NCI-H526 (cell line): ENCODE data around the gene NT5E.

Experiments
- DNase-seq, 2 experiments: peaks; one replicate each; lab custom pipeline; 2025; lab: John Stamatoyannopoulos, UW

The NT5E gene

DNA sequence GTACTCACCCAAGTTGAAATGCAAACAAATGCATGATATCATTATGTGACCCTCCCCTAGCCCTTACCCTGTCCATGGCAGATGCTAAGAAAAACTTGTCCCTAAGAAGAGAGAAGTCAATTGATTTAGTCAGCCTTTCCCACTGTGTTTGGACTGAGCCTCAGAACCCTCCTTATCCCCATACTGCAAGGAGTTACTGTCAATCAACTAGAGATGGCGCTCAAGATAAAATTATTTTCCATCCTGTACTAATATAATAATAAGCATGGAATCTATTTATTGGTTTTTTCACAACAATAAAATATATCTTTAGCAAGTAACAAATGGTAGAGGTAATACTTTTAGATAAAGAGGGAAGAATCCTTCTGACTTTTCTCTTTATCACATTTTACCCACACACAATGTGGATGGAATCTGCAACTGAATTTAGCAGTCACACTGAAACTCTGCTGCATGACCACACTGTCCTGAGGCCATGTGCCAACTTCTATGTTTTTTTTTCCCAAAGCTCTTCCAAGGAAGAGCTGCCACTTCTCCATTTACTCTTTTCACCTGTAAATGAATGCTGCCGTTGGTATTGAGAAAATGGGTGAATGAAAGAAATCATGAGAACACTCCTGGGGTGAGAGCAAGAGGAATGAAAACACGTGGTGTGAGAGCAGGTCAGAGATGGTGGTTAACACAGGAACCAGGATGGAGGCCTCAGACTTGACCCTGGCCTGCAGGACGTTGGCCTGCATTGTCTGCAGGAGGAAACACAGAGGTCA, 10.5 kb downstream of the NT5E start:
- DNase-seq, result no peak

- DNase-seq, result no peak
These were observed 11.3 kb downstream of the NT5E start for GRCh38 chr6:85460921-85461797.

GRCh38 chr6:85461798-85462170, 11.9 kb downstream of the NT5E start:
- DNase-seq, result no peak

DNA sequence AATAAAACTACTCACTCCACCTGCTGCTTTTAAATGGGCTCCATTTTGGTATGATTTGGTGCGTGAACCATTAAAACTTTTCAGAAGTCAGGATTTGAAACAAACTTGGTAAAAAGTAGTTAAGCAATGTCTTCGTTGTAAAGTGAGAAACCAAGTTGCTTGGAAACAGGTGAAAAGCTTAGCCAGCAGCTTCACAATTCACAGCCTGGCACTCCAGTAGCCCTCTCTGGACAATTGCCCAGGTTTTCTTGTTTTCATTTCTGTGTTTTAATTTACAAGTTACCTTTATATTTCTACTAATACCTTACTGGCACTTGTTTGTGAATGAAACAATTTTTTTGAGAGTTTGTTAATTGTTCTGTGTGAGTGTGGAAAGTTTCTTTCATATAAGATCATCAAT, 12.8 kb downstream of the NT5E start:
- no peak for DNase-seq

GRCh38 chr6:85463621-85464259, 13.9 kb downstream of the NT5E start:
- no peak for DNase-seq

GRCh38 chr6:85464260-85464644, 14.4 kb downstream of the NT5E start:
- DNase-seq, result no peak

DNA sequence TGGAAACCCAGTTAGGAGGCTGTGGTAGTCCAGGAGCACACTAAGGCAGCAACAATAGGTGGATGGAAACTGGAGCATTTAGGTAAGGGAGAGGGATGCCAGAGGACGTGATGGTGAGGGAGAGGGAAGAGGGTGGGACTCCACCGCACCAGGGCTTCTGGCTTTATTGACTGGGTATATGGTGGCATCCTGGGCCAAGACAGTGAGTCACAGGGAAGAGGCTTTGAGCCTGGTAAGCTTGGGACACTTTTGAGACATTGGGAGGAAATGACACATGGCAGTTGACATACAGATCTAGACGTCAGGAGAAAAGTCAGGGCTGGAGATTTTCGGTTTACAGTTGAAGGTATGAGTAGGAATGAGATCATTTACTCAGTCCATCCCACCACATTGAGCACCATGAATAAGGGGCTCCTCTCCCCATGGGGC, 14.9 kb downstream of the NT5E start:
- no peak for DNase-seq

- no peak for DNase-seq
These were observed 15.9 kb downstream of the NT5E start for GRCh38 chr6:85465762-85466161.

DNA sequence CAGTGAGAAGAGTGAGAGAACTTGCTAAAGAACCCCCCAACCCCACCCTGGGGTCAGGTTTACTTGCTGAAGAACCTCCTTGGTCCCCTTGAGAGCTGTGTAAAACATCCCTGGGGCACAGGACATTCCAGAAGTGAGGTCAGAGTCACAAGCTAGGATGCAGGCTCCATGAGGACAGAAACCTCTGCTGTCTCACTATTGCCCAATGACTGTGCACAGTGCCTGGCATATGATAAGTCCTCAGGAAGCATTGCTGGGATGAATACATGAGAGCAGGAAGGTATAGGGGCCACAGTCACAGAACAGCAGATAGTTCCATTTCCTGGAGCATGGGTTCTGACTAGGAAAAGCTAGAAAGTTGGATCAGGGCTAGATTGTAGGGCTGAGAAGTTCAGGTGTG, 18.4 kb downstream of the NT5E start:
- no peak for DNase-seq

DNA sequence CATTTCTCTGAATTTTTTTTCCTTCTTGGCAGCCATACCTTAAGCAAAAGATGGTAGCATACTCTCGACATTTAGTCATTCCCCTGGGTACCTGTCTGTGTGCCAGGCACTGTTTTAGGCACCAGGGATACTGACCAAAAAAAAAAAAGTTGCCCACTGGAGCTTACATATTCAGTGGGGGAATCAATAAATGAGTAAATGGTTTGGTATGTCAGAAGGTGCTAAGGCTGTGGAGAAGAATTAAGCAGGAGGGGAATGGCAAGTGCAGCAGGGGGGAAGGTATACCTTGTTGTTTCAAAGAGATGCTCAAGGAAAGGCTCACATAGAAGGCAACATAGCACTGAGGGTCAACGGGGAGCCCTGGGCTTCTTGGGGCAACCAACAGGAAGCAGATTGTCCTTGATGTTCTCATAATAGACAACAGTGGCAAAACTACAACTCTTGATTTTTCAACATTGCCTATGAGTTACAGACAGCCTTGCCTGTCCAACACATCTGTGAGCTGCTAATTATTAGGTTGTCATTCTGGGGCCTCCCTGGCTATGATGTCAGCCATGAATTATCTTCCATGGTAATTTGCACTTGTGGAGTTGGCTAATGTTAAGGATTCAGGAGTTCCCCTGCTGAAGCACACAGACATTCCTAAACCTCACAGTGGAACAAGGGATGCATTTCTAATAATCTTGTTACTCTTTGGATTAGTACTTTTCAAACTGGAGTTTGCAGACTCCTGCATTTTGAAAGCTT, 19.6 kb downstream of the NT5E start:
- no peak for DNase-seq

- no peak for DNase-seq
These were observed 20.1 kb downstream of the NT5E start for GRCh38 chr6:85470023-85470410.

DNA sequence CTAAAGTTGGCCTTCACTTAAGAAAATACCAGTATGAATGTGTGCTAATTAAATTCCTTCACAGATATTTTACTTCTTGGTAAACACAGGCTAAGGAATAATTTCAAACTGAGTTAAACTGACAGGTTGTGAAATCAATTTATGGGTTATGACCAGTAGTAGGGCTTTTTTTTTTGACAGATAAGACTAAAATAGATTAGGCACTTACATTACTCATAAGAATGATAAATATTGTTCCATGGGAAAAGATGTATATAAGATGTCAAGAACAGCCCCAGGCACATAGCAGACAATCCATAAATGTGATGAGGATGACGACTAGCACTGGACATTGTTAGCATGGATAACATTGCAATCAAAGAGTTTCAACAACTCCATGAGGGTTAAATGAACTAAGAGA, 22.9 kb downstream of the NT5E start:
- DNase-seq, result no peak

DNA sequence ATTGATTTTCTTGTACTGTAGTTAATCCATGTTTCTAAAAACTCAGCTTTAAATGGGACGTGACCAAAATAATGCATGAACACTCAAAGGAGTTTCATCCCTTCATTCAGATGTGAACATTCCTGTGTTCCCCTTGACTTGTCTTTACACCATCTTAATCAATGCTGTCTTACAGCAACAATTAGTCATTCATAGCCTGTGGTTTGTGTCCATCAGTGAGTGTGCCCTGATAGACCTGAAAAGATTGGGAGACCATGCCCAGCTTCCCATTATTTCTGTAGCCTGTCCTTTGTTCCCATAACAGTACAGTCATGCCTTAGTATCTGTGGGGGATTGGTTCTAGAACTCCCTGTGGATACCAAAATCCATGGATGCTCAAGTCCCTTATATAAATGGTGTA, 23.9 kb downstream of the NT5E start:
- DNase-seq, result no peak

GRCh38 chr6:85476532-85476931, 26.6 kb downstream of the NT5E start:
- DNase-seq, result no peak

- no peak for DNase-seq
These were observed 29.3 kb downstream of the NT5E start for GRCh38 chr6:85479208-85479607.

DNA sequence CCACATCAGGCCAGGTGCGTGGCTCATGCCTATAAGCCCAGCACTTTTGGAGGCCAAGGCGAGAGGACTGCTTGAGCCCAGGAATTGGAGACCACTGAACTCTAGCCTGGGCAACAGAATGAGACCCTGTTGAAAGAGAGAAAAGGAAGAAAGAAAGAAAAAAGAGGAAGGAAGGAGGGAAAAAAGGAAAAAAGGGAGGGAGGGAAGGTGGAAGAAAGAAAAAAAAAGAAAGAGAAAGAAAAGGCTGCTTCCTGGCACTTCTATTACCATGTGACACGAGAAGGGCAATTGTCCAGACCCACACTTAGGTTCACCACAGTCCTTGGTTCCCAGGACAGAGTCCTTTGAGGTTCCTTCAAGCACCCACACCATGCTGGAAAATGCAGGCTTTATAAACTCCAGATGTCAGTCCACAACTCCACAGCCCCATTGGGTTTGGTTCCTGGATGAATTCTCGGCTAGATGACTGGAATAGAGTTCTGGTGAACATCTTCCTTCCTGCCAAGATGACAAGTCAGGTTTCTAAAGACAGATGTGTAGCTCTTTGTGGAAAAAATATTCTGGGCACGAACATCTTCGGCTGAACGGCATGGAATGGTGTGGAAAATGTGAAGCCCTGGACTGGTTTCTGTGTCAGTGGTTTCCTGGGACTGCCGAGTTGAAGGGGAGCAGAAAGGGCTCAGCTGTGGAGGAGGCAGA, 32.5 kb downstream of the NT5E start:
- no peak for DNase-seq

DNA sequence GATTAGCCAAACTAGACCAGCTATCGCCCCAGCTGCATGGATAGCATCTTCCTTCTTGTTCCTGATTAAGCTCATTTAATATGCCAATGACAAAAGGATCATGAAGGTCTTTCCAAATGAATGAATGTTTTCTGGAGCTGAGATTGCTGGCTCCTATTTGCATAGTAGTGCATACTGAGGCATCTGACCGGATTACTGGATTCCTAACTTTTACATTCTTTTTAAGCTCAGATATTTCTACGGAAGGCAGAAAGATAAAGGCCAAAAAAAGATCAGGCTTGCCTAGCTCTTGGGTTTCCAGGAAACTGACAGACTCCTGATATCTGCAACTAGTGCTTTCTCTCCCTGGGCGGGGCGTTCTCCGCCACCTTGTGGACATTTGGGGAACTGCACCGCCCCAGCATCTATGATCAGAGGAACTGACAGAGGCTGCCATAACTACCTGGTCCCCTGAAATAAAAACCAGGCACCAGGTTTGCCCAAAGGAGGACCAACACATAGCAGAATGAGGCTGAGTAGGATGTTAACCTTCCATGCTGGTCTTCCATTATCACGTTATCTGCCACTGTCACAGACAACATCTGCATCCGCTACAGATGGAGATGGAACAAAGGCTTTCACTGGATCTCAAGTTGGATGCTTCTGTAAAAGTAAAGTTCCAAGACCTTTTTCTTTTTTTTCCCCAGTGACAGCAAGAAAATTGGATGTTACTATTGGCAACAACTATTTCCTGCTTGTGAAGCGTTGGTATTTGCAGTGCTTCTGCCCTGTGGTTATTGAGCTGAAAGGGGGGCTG, 33.2 kb downstream of the NT5E start:
- DNase-seq, result peak; percentile 3 to 58

- no peak for DNase-seq
These were observed 34.0 kb downstream of the NT5E start for GRCh38 chr6:85483846-85484245.

DNA sequence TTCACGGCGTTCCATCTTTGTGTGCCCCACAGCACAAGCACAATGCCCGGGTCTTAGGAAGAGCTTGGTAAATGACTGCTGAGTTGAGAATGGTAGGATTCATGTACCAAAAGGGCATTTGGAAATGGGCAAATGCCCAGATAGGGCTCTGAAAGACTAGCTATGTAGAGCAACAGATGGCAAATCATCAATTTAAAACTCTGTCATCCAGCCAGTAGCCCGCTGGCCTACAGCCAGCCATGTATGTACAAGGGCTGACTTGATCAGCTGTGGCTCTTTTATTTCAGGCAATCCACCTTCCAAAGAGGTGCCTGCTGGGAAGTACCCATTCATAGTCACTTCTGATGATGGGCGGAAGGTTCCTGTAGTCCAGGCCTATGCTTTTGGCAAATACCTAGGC, 35.1 kb downstream of the NT5E start:
- no peak for DNase-seq

- DNase-seq, result no peak
These were observed 40.8 kb downstream of the NT5E start for GRCh38 chr6:85490516-85491248.
